ENCODE results near the gene NBAS. TPM values are rescaled to one million over a fixed set of nuclear protein-coding genes. Genes with fewer than 3 reads are reported as not detected.
A peak's percentile ranks its signal among the peaks of the same experiment; 100 is the strongest.

Gene NBAS
- total and polyA plus RNA-seq, 9 of the 15 experiments (the other 6 are each of a cell fraction or from before 2014, with no cell fraction given), result 15.3 to 94.4 (median 69.9) TPM

DNA sequence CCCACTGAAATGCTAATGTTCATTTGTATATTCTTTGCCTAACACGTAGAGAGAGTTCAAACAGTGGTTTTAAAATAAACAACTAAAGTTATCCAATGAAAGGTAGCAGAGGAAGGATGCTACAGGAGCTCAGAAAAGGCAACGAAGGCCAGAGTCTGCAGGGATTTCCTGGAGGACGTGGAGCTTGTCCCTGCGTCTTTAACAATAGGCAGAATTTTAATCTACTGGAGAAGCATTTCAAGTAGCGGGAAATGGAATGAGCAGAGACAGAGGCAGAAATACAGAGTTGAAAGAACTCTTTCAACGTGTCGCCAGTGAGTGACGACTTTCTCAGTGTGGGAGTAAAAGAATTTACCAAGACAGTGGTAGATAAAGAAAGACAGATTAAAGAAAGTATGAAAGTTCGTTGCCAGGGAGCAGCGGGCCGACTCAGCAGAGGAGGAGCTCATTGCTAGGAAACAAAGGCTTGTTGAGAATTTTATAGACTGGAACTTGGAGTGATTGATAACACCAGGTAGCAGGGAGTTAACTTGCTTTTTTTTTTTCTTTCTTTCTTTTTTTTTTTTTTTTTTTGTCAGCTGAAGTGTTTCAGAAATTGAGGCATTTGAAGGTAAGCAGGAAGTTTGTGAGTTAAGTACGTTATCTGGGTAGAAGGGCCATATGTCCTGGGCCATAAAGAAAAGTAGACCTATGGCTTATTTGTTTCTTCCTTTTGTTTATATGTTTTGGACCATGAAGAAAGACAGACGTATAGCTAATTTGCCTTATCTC lies 625 bp upstream of the NBAS start (continued):
- TF ChIP-seq, protein P1, sequence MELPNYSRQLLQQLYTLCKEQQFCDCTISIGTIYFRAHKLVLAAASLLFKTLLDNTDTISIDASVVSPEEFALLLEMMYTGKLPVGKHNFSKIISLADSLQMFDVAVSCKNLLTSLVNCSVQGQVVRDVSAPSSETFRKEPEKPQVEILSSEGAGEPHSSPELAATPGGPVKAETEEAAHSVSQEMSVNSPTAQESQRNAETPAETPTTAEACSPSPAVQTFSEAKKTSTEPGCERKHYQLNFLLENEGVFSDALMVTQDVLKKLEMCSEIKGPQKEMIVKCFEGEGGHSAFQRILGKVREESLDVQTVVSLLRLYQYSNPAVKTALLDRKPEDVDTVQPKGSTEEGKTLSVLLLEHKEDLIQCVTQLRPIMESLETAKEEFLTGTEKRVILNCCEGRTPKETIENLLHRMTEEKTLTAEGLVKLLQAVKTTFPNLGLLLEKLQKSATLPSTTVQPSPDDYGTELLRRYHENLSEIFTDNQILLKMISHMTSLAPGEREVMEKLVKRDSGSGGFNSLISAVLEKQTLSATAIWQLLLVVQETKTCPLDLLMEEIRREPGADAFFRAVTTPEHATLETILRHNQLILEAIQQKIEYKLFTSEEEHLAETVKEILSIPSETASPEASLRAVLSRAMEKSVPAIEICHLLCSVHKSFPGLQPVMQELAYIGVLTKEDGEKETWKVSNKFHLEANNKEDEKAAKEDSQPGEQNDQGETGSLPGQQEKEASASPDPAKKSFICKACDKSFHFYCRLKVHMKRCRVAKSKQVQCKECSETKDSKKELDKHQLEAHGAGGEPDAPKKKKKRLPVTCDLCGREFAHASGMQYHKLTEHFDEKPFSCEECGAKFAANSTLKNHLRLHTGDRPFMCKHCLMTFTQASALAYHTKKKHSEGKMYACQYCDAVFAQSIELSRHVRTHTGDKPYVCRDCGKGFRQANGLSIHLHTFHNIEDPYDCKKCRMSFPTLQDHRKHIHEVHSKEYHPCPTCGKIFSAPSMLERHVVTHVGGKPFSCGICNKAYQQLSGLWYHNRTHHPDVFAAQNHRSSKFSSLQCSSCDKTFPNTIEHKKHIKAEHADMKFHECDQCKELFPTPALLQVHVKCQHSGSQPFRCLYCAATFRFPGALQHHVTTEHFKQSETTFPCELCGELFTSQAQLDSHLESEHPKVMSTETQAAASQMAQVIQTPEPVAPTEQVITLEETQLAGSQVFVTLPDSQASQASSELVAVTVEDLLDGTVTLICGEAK (IDR thresholded peaks at IDR 0.05), result peak; percentile 30; the same call in 1 of the 2 replicates
- TF ChIP-seq, protein P1 (CRISPR knock-in tag; IDR thresholded peaks at IDR 0.05), result no peak
- TF ChIP-seq JUN (IDR thresholded peaks at IDR 0.05; ENCODE audit: borderline replicate concordance, low read depth, low read length) (0 out of 2 replicates have a peak, but pooled peaks have one; percentile 15), JUN (CRISPR knock-in tag; IDR thresholded peaks at IDR 0.05; ENCODE audit: borderline replicate concordance) (no peak), ZNF124 (CRISPR knock-in tag; IDR thresholded peaks at IDR 0.05) (no peak), ZNF668 (CRISPR knock-in tag; IDR thresholded peaks at IDR 0.05) (no peak), KDM5B (IDR thresholded peaks at IDR 0.05; ENCODE audit: insufficient replicate concordance, low read depth, low read length) (peak; percentile 23), MXI1 (IDR thresholded peaks at IDR 0.05; ENCODE audit: low read depth, low read length) (peak; percentile 68; the same call in 1 of the 2 replicates), ZNF583 (CRISPR knock-in tag; IDR thresholded peaks at IDR 0.05) (0 out of 2 replicates have a peak, but pooled peaks have one; percentile 2), SIX5 (IDR thresholded peaks at IDR 0.05; ENCODE audit: borderline replicate concordance in 1 of 2, insufficient read depth in 1 of 2, low read depth in 1 of 2, low read length in 2 of 2) (no peak), MEIS2 (IDR thresholded peaks at IDR 0.05; ENCODE audit: partially characterized antibody) (peak; percentile 86), ZNF75A (CRISPR knock-in tag; IDR thresholded peaks at IDR 0.05) (0 out of 2 replicates have a peak, but pooled peaks have one; percentile 2), NCOA6 (IDR thresholded peaks at IDR 0.05) (no peak), RFX1 (IDR thresholded peaks at IDR 0.05) (peak; percentile 84)
- TF ChIP-seq, protein P2, sequence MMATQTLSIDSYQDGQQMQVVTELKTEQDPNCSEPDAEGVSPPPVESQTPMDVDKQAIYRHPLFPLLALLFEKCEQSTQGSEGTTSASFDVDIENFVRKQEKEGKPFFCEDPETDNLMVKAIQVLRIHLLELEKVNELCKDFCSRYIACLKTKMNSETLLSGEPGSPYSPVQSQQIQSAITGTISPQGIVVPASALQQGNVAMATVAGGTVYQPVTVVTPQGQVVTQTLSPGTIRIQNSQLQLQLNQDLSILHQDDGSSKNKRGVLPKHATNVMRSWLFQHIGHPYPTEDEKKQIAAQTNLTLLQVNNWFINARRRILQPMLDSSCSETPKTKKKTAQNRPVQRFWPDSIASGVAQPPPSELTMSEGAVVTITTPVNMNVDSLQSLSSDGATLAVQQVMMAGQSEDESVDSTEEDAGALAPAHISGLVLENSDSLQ (IDR thresholded peaks at IDR 0.05), result peak; percentile 83
- TF ChIP-seq, protein P3, sequence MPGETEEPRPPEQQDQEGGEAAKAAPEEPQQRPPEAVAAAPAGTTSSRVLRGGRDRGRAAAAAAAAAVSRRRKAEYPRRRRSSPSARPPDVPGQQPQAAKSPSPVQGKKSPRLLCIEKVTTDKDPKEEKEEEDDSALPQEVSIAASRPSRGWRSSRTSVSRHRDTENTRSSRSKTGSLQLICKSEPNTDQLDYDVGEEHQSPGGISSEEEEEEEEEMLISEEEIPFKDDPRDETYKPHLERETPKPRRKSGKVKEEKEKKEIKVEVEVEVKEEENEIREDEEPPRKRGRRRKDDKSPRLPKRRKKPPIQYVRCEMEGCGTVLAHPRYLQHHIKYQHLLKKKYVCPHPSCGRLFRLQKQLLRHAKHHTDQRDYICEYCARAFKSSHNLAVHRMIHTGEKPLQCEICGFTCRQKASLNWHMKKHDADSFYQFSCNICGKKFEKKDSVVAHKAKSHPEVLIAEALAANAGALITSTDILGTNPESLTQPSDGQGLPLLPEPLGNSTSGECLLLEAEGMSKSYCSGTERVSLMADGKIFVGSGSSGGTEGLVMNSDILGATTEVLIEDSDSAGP (CRISPR knock-in tag; IDR thresholded peaks at IDR 0.05), result peak; percentile 69; the same call in 1 of the 2 replicates

Data from K562 (cell line).